Astrocyte (in vitro differentiated cells and primary cell): ENCODE data around the gene MED22.

Experiments
- CTCF ChIP-seq: IDR thresholded peaks from 2 replicates; pipeline ENCODE4 v1.5.1; 2011; ENCODE audit warnings: low read depth, mild to moderate bottlenecking, inconsistent platforms, low read length, moderate library complexity; ENCODE audit not compliant: insufficient read depth
- EZH2 ChIP-seq: IDR thresholded peaks from 2 replicates; pipeline ENCODE4 v1.6.1; 2012; ENCODE audit warnings: mild to moderate bottlenecking, low read length, inconsistent platforms; ENCODE audit not compliant: insufficient read depth

GRCh38 chr9:133346021-133346785 lies 1.7 kb downstream of the MED22 start:
- TF ChIP-seq CTCF = no peak
- no peak for TF ChIP-seq EZH2
